ENCODE measurements around the gene RAB5B.

DNA sequence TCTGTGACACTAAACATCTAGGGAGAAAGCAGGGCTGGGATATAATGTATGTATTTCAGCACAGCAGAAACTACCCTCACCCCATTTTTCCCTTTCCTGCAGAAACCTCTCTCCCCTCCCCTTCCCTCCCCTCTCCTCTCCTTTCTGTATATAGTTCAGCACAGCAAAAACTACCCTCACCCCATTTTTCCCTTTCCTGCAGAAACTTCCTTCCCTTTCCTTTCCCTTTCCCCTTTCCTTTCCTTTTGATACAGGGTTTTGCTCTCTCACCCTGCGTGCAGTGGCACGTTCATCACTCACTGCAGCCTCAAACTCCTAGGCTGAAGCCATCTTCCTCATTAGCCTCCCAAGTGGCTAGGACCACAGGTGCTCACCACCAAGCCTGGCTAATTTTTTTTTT is 10.1 kb upstream of the RAB5B start:
- no peak for TF ChIP-seq ZNF274 (IDR thresholded peaks at IDR 0.05; ENCODE audit: low read length)
- no peak for TF ChIP-seq ZNF274 (tag by site-specific recombination; IDR thresholded peaks at IDR 0.05; ENCODE audit: borderline replicate concordance)
- TF ChIP-seq, protein P1, sequence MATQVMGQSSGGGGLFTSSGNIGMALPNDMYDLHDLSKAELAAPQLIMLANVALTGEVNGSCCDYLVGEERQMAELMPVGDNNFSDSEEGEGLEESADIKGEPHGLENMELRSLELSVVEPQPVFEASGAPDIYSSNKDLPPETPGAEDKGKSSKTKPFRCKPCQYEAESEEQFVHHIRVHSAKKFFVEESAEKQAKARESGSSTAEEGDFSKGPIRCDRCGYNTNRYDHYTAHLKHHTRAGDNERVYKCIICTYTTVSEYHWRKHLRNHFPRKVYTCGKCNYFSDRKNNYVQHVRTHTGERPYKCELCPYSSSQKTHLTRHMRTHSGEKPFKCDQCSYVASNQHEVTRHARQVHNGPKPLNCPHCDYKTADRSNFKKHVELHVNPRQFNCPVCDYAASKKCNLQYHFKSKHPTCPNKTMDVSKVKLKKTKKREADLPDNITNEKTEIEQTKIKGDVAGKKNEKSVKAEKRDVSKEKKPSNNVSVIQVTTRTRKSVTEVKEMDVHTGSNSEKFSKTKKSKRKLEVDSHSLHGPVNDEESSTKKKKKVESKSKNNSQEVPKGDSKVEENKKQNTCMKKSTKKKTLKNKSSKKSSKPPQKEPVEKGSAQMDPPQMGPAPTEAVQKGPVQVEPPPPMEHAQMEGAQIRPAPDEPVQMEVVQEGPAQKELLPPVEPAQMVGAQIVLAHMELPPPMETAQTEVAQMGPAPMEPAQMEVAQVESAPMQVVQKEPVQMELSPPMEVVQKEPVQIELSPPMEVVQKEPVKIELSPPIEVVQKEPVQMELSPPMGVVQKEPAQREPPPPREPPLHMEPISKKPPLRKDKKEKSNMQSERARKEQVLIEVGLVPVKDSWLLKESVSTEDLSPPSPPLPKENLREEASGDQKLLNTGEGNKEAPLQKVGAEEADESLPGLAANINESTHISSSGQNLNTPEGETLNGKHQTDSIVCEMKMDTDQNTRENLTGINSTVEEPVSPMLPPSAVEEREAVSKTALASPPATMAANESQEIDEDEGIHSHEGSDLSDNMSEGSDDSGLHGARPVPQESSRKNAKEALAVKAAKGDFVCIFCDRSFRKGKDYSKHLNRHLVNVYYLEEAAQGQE (tag by site-specific recombination; IDR thresholded peaks at IDR 0.05), result no peak
- no peak for TF ChIP-seq ZNF747 (tag by site-specific recombination; IDR thresholded peaks at IDR 0.05)
- no peak for TF ChIP-seq ZNF138 (tag by site-specific recombination; IDR thresholded peaks at IDR 0.05; ENCODE audit: borderline replicate concordance)
- TF ChIP-seq, protein P2, sequence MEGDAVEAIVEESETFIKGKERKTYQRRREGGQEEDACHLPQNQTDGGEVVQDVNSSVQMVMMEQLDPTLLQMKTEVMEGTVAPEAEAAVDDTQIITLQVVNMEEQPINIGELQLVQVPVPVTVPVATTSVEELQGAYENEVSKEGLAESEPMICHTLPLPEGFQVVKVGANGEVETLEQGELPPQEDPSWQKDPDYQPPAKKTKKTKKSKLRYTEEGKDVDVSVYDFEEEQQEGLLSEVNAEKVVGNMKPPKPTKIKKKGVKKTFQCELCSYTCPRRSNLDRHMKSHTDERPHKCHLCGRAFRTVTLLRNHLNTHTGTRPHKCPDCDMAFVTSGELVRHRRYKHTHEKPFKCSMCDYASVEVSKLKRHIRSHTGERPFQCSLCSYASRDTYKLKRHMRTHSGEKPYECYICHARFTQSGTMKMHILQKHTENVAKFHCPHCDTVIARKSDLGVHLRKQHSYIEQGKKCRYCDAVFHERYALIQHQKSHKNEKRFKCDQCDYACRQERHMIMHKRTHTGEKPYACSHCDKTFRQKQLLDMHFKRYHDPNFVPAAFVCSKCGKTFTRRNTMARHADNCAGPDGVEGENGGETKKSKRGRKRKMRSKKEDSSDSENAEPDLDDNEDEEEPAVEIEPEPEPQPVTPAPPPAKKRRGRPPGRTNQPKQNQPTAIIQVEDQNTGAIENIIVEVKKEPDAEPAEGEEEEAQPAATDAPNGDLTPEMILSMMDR (tag by site-specific recombination; IDR thresholded peaks at IDR 0.05), result no peak
- no peak for TF ChIP-seq HOXA7 (CRISPR knock-in tag; IDR thresholded peaks at IDR 0.05; ENCODE audit: borderline replicate concordance)
- no peak for TF ChIP-seq ZFP37 (tag by site-specific recombination; IDR thresholded peaks at IDR 0.05)
- TF ChIP-seq, protein P3, sequence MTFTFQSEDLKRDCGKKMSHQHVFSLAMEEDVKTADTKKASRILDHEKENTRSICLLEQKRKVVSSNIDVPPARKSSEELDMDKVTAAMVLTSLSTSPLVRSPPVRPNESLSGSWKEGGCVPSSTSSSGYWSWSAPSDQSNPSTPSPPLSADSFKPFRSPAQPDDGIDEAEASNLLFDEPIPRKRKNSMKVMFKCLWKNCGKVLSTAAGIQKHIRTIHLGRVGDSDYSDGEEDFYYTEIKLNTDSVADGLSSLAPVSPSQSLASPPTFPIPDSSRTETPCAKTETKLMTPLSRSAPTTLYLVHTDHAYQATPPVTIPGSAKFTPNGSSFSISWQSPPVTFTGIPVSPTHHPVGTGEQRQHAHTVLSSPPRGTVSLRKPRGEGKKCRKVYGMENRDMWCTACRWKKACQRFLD (tag by site-specific recombination; IDR thresholded peaks at IDR 0.05), result no peak
- no peak for TF ChIP-seq ZNF335 (tag by site-specific recombination; conservative IDR thresholded peaks at IDR 0.05)
